Choroid plexus epithelial cell (primary cell): ENCODE results near the gene EXOC6B.

Experiments used
- DNase-seq: peaks from one replicate; pipeline ENCODE4 v3.0.0-alpha.2; 2010; ENCODE audit warnings: low read depth
- H3K4me3 ChIP-seq: 2 replicates; pipeline ENCODE4 v1.5.1; 2011; ENCODE audit warnings: low read depth, mild to moderate bottlenecking, control low read depth, low read length, moderate library complexity
- CTCF ChIP-seq: conservative IDR thresholded peaks from 2 replicates; pipeline ENCODE4 v1.5.1; 2011; ENCODE audit warnings: low read depth, mild to moderate bottlenecking, control low read depth, inconsistent platforms, low read length, moderate library complexity

Gene EXOC6B

GRCh38 chr2:72676341-72677025 is 149.3 kb downstream of the EXOC6B start:
- no peak for TF ChIP-seq CTCF
- no peak overlapping the region for H3K4me3 ChIP-seq
- peak; percentile 52 for DNase-seq

GRCh38 chr2:72674982-72675915 is 150.6 kb downstream of the EXOC6B start:
- H3K4me3 ChIP-seq: no peak overlapping the region
- DNase-seq: no peak
- no peak for TF ChIP-seq CTCF

GRCh38 chr2:72673279-72673678 is 152.6 kb downstream of the EXOC6B start:
- no peak overlapping the region for H3K4me3 ChIP-seq
- DNase-seq: no peak
- no peak for TF ChIP-seq CTCF

- peak; percentile 86 for DNase-seq
- no peak overlapping the region for H3K4me3 ChIP-seq
- TF ChIP-seq CTCF: no peak
Observed at GRCh38 chr2:72669121-72669520, 156.7 kb downstream of the EXOC6B start.

- no peak for TF ChIP-seq CTCF
- no peak overlapping the region for H3K4me3 ChIP-seq
- no peak for DNase-seq
Observed at GRCh38 chr2:72668647-72669046, 157.2 kb downstream of the EXOC6B start.

GRCh38 chr2:72665448-72665847 is 160.4 kb downstream of the EXOC6B start:
- no peak for TF ChIP-seq CTCF
- no peak overlapping the region for H3K4me3 ChIP-seq
- DNase-seq: no peak
